Stomach (tissue), 9 donors: ENCODE data around the gene NCEH1. TPM values are rescaled to one million over a fixed set of nuclear protein-coding genes. Genes with fewer than 3 reads are reported as not detected.

ENCODE experiments used
- DNase-seq, 2 donors: peaks; one replicate each; pipeline versions ENCODE4 v3.0.0 to v3.0.0-alpha.2; 2013 to 2019
- H3K27ac ChIP-seq, 5 donors: fragments of 200-600 bp in 4 of 5; sonication (generic) in 4 of 5; one replicate each; pipeline ENCODE4 v1.5.1; 2013 to 2019; ENCODE audit warnings: mild to moderate bottlenecking in 1 of 5, moderate library complexity in 1 of 5
- H3K27me3 ChIP-seq, 3 donors: fragments of 200-600 bp; sonication (generic); one replicate each; pipeline ENCODE4 v1.5.1; 2017 to 2019; ENCODE audit warnings: mixed run types in 1 of 3
- H3K36me3 ChIP-seq, 4 donors: fragments of 200-600 bp; sonication (generic); 1 replicate in 3 of 4; 2 replicates in 1 of 4; pipeline ENCODE4 v1.5.1; 2016 to 2019
- H3K4me1 ChIP-seq, 4 donors: fragments of 200-600 bp; sonication (generic); one replicate each; pipeline ENCODE4 v1.5.1; 2016 to 2019
- H3K4me3 ChIP-seq, 4 donors: fragments of 200-600 bp; sonication (generic) in 3 of 4; one replicate each; pipeline ENCODE4 v1.5.1; 2016 to 2019; ENCODE audit warnings: mild to moderate bottlenecking in 1 of 4
- H3K9me3 ChIP-seq, 4 donors: fragments of 200-600 bp; sonication (generic); one replicate each; pipeline ENCODE4 v1.5.1; 2016 to 2019
- EP300 ChIP-seq: sonication (generic); formaldehyde crosslinking; IDR thresholded peaks from one replicate; pipeline ENCODE4 v1.6.1; 2017; ENCODE audit warnings: antibody characterized with exemption
- POLR2A ChIP-seq, 4 donors: fragments of 450-650 bp; IDR thresholded peaks; one replicate each; pipeline ENCODE4 v1.6.1; 2016; ENCODE audit warnings: antibody characterized with exemption in 4 of 4, control low read depth in 2 of 4, mild to moderate bottlenecking in 1 of 4, moderate library complexity in 1 of 4
- POLR2AphosphoS5 ChIP-seq, 3 donors: sonication (generic); formaldehyde crosslinking; IDR thresholded peaks; one replicate each; pipeline ENCODE4 v1.6.1; 2016; ENCODE audit warnings: antibody characterized with exemption in 3 of 3
- WGBS, 5 donors: extraction: QIAGEN DNeasy Blood & Tissue Kit in 3 of 5; methylation state at CpG; one replicate each; pipeline versions ENCODE4 v1.1.5 to v1.1.7; 2013 to 2018; 5-methylcytosine and 5-hydroxymethylcytosine counted together
- intact Hi-C: fragments of 100-400 bp; cut with DNase I; formaldehyde crosslinking; loops from one replicate; pipeline ENCODE4 v1.15.1; 2023; ENCODE audit warnings: low total_unique reads
- polyA plus RNA-seq, 3 donors: library from polyadenylated mRNA; stranded (reverse); fragments of 200-250 nt; gene quantifications; one replicate each; pipeline ENCODE4 v1.2.3, GENCODE V29; 2013
- total RNA-seq, 5 donors: library from RNA; depleted of rRNA; stranded (reverse); fragments of >200 nt; gene quantifications; one replicate each; pipeline versions ENCODE4 v1.1.0 to v1.2.3, GENCODE V29; 2014 to 2016
- TF ChIP-seq, protein P1 (sequence below), 7 experiments: fragments of 450-650 bp in 4 of 7; fragments of 200-600 bp in 3 of 7; sonication (generic) in 3 of 7; IDR thresholded peaks; one replicate each; pipeline ENCODE4 v1.5.1; 2016 to 2019; ENCODE audit warnings: antibody characterized with exemption in 7 of 7, control low read depth in 2 of 7, mild to moderate bottlenecking in 1 of 7
- donor health status: healthy with polysubstance abuse.
- donor health status: Bipolar disorder and iron deficiency.
- donor health status: healthy.

Gene NCEH1
- total and polyA plus RNA-seq, 8 donors = 1.2 to 19.9 (median 7.0) TPM

DNA sequence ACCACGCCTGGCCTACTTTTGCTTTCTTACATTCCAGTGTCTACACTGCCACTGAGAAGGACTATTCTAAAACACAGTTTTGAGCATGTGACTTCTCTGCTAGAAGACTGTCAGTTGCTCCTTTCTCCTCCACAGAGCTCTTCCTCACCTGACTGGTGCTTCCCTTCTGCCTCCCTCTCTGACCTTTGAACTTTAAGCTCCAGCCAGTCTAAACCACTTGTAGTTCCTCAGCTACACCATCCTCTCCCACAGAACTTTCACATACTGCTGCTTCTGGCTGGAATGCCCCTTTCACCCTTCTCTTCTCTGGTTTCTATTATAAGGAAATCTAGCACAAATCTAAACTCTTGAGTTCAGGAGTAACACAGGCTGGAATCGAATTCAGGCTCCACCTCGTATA lies 9.1 kb downstream of the NCEH1 start:
- WGBS, 5 donors = 64 to 78% (median 75%) methylated on average over 3 of the region's 3 CpGs
- H3K4me1 ChIP-seq = peaks cover 6 to 64% (median 23%) of the 10 kb centered on the region in 4 donors
- no peaks in the 10 kb centered on the region for H3K36me3 ChIP-seq
- peak overlapping the region in 1 of 5 donors; percentile 17 for H3K27ac ChIP-seq
- H3K9me3 ChIP-seq = no peaks in the 10 kb centered on the region
- H3K4me3 ChIP-seq = no peak overlapping the region
- no peaks in the 10 kb centered on the region for H3K27me3 ChIP-seq
- DNase-seq = peak in 1 of 2 donors; percentile 26
- intact Hi-C loops = no loop called here
- TF ChIP-seq POLR2AphosphoS5 (IDR thresholded peaks at IDR 0.05) (no peak), EP300 (no peak), POLR2A (IDR thresholded peaks at IDR 0.05) (no peak)
- TF ChIP-seq, protein P1, sequence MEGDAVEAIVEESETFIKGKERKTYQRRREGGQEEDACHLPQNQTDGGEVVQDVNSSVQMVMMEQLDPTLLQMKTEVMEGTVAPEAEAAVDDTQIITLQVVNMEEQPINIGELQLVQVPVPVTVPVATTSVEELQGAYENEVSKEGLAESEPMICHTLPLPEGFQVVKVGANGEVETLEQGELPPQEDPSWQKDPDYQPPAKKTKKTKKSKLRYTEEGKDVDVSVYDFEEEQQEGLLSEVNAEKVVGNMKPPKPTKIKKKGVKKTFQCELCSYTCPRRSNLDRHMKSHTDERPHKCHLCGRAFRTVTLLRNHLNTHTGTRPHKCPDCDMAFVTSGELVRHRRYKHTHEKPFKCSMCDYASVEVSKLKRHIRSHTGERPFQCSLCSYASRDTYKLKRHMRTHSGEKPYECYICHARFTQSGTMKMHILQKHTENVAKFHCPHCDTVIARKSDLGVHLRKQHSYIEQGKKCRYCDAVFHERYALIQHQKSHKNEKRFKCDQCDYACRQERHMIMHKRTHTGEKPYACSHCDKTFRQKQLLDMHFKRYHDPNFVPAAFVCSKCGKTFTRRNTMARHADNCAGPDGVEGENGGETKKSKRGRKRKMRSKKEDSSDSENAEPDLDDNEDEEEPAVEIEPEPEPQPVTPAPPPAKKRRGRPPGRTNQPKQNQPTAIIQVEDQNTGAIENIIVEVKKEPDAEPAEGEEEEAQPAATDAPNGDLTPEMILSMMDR (IDR thresholded peaks at IDR 0.05) = no peak

DNA sequence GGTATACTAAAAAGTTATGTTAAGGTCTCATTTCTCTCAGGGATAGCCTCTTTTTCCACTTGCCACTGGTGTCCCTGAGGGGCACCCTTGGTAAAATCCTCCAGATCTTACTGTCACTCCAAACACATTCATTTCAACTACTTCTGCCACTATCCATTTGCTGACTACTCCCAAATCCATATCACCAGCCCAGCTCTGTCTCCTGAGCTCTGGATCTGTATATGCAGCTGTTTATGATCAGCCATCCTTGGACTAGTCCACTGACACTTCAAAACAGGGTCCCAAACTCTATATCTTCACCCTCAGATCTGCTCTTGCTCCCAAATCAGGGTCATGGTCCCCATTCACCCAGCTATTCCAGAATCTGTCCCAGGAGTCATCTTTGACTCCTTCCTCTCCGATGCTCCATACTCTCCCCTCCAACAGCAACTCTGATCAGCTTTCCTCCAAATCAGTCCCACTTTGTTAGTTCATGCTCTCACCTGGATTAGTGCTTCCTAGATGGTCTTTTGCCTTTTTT lies 9.9 kb downstream of the NCEH1 start:
- 92 to 98% (median 96%) methylated on average over 1 of the region's 1 CpG for WGBS, 5 donors
- H3K9me3 ChIP-seq = no peaks in the 10 kb centered on the region
- DNase-seq = no peak
- no peak overlapping the region for H3K27ac ChIP-seq
- H3K27me3 ChIP-seq = no peaks in the 10 kb centered on the region
- intact Hi-C loops = no loop called here
- TF ChIP-seq POLR2A (IDR thresholded peaks at IDR 0.05) = no peak
- no peak for TF ChIP-seq EP300
- no peak for TF ChIP-seq POLR2AphosphoS5 (IDR thresholded peaks at IDR 0.05)
- TF ChIP-seq, protein P1 (IDR thresholded peaks at IDR 0.05) = no peak
- H3K36me3 ChIP-seq = no peaks in the 10 kb centered on the region
- peaks cover 6 to 61% (median 27%) of the 10 kb centered on the region in 4 donors for H3K4me1 ChIP-seq
- H3K4me3 ChIP-seq = no peak overlapping the region

DNA sequence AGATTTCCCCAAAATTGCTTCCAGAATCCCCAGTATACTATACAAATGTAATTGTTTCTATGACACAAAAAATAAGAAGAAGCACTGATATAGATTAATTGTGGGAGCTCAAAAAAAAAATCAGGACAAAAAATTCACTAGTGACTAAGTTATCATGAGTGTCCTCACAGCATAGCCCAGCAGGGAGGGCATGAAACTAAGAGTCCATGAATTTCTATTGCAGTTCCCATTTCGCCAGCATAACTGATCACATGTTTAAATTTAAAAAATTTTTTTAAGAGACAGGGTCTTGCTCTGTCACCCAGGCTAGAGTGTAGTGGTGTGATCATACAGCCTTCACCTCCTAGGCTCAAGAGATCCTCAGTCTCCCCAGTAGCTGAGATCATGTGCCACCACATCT lies 10.6 kb downstream of the NCEH1 start:
- 92 to 100% (median 97%) methylated on average over 1 of the region's 1 CpG for WGBS, 5 donors
- Histone ChIP-seq H3K27ac (no peak overlapping the region), H3K27me3 (no peaks in the 10 kb centered on the region)

GRCh38 chr3:172699031-172699430 lies 11.8 kb downstream of the NCEH1 start:
- WGBS, 5 donors = 92 to 94% (median 93%) methylated on average over 7 of the region's 7 CpGs
- peaks cover 6 to 58% (median 27%) of the 10 kb centered on the region in 4 donors for H3K4me1 ChIP-seq
- H3K9me3 ChIP-seq = no peaks in the 10 kb centered on the region
- H3K4me3 ChIP-seq = no peak overlapping the region
- no peaks in the 10 kb centered on the region for H3K27me3 ChIP-seq
- DNase-seq = no peak
- H3K36me3 ChIP-seq = no peaks in the 10 kb centered on the region
- TF ChIP-seq EP300 = no peak
- H3K27ac ChIP-seq = peak overlapping the region in 4 of 5 donors; percentile 44 to 68 (median 62)
- intact Hi-C loops = no loop called here

More for the DNA sequence above, 10.6 kb downstream of the NCEH1 start:
- Histone ChIP-seq H3K9me3 (no peaks in the 10 kb centered on the region), H3K36me3 (no peaks in the 10 kb centered on the region), H3K4me1 (peaks cover 6 to 62% (median 32%) of the 10 kb centered on the region in 4 donors), H3K4me3 (no peak overlapping the region)
- intact Hi-C loops = no loop called here
- no peak for DNase-seq
- TF ChIP-seq POLR2AphosphoS5 (IDR thresholded peaks at IDR 0.05) = no peak
- TF ChIP-seq, protein P1 (IDR thresholded peaks at IDR 0.05) = no peak
- no peak for TF ChIP-seq EP300
- no peak for TF ChIP-seq POLR2A (IDR thresholded peaks at IDR 0.05)

- no peak overlapping the region for H3K4me3 ChIP-seq
- H3K9me3 ChIP-seq = no peaks in the 10 kb centered on the region
- H3K27ac ChIP-seq = peak overlapping the region in 4 of 5 donors; percentile 44 to 68 (median 62)
- peaks cover 6 to 58% (median 25%) of the 10 kb centered on the region in 4 donors for H3K4me1 ChIP-seq
- H3K36me3 ChIP-seq = no peaks in the 10 kb centered on the region
- intact Hi-C loops = no loop called here
- H3K27me3 ChIP-seq = no peaks in the 10 kb centered on the region
- DNase-seq = no peak
- 73 to 83% (median 79%) methylated on average over 6 of the region's 6 CpGs for WGBS, 5 donors
- TF ChIP-seq POLR2AphosphoS5 (IDR thresholded peaks at IDR 0.05) = no peak
- no peak for TF ChIP-seq EP300
- TF ChIP-seq POLR2A (IDR thresholded peaks at IDR 0.05) = no peak
- TF ChIP-seq, protein P1 (IDR thresholded peaks at IDR 0.05) = no peak
Measured at GRCh38 chr3:172698631-172699030, 12.2 kb downstream of the NCEH1 start.
